HFFc6 (cell line): ENCODE data around the gene PTCHD4. TPM values are rescaled to one million over a fixed set of nuclear protein-coding genes. Genes with fewer than 3 reads are reported as not detected.
A peak's percentile ranks its signal among the peaks of the same experiment; 100 is the strongest.

Experiments
- DNase-seq: peaks from one replicate; pipeline ENCODE4 v3.0.0-alpha.2; 2018
- H3K27ac Mint-ChIP-seq: 2 replicates; pipeline ENCODE4 v1.8.0; 2020; ENCODE audit warnings: mild to moderate bottlenecking, mixed read lengths
- H3K27me3 Mint-ChIP-seq: 2 replicates; pipeline ENCODE4 v1.8.0; 2021; ENCODE audit warnings: mild to moderate bottlenecking, moderate library complexity, mixed read lengths; ENCODE audit not compliant: insufficient read depth
- H3K36me3 Mint-ChIP-seq: 2 replicates; pipeline ENCODE4 v1.8.0; 2021; ENCODE audit warnings: low read depth, mixed read lengths
- H3K4me1 Mint-ChIP-seq: 2 replicates; pipeline ENCODE4 v1.8.0; 2020; ENCODE audit warnings: low read depth, mixed read lengths
- H3K4me3 Mint-ChIP-seq: 2 replicates; pipeline ENCODE4 v1.8.0; 2020; ENCODE audit warnings: mild to moderate bottlenecking, moderate library complexity, mixed read lengths
- H3K9me3 Mint-ChIP-seq: 2 replicates; pipeline ENCODE4 v1.8.0; 2020; ENCODE audit warnings: mild to moderate bottlenecking, mixed read lengths
- CTCF ChIP-seq: fragments of 200-600 bp; sonication (generic); IDR thresholded peaks from 2 replicates; pipeline ENCODE4 v1.5.0; 2021; ENCODE audit warnings: antibody characterized with exemption, mild to moderate bottlenecking
- total RNA-seq, 6 experiments: library from RNA; stranded (reverse); fragmentation: NEBNext Ultra II Directional; extraction: Animal tissue kit (Norgen Biotek cat#: 25700); gene quantifications; 2 replicates in 1 of 6; 3 replicates in 5 of 6; pipeline ENCODE4 v1.2.3, GENCODE V29; 2021

PTCHD4 gene
- total RNA-seq, 6 experiments from 2014 or later = 1.2 to 9.7 (median 8.5) TPM

- DNase-seq = no peak
- peaks cover 25% of the 10 kb centered on the region; the same call in 1 of the 2 replicates for H3K4me1 Mint-ChIP-seq
- no peaks in the 10 kb centered on the region for H3K36me3 Mint-ChIP-seq
- no peak for TF ChIP-seq CTCF
- peaks cover 2% of the 10 kb centered on the region; the same call in 1 of the 2 replicates for H3K27me3 Mint-ChIP-seq
- H3K9me3 Mint-ChIP-seq = no peaks in the 10 kb centered on the region
- H3K27ac Mint-ChIP-seq = peak overlapping the region; percentile 38; the same call in 1 of the 2 replicates
- H3K4me3 Mint-ChIP-seq = peak overlapping the region; percentile 76; the same call in 1 of the 2 replicates
These were observed 42.4 kb downstream of the PTCHD4 start for GRCh38 chr6:48068278-48069251.

- no peak overlapping the region for H3K27ac Mint-ChIP-seq
- H3K36me3 Mint-ChIP-seq = no peaks in the 10 kb centered on the region
- peak overlapping the region; percentile 1; the same call in 1 of the 2 replicates for H3K4me3 Mint-ChIP-seq
- H3K4me1 Mint-ChIP-seq = peaks cover 25% of the 10 kb centered on the region; the same call in 1 of the 2 replicates
- no peaks in the 10 kb centered on the region for H3K9me3 Mint-ChIP-seq
- H3K27me3 Mint-ChIP-seq = peaks cover 2% of the 10 kb centered on the region; the same call in 1 of the 2 replicates
- no peak for DNase-seq
- TF ChIP-seq CTCF = no peak
These were observed 43.1 kb downstream of the PTCHD4 start for GRCh38 chr6:48067886-48068277.

GRCh38 chr6:48067148-48067712, 43.8 kb downstream of the PTCHD4 start:
- no peaks in the 10 kb centered on the region for H3K9me3 Mint-ChIP-seq
- peaks cover 2% of the 10 kb centered on the region; the same call in 1 of the 2 replicates for H3K27me3 Mint-ChIP-seq
- TF ChIP-seq CTCF = no peak
- no peak for DNase-seq
- H3K4me1 Mint-ChIP-seq = peaks cover 25% of the 10 kb centered on the region; the same call in 1 of the 2 replicates
- H3K4me3 Mint-ChIP-seq = peak overlapping the region; percentile 1; the same call in 1 of the 2 replicates
- H3K36me3 Mint-ChIP-seq = no peaks in the 10 kb centered on the region
- H3K27ac Mint-ChIP-seq = no peak overlapping the region; the same call in 1 of the 2 replicates

DNA sequence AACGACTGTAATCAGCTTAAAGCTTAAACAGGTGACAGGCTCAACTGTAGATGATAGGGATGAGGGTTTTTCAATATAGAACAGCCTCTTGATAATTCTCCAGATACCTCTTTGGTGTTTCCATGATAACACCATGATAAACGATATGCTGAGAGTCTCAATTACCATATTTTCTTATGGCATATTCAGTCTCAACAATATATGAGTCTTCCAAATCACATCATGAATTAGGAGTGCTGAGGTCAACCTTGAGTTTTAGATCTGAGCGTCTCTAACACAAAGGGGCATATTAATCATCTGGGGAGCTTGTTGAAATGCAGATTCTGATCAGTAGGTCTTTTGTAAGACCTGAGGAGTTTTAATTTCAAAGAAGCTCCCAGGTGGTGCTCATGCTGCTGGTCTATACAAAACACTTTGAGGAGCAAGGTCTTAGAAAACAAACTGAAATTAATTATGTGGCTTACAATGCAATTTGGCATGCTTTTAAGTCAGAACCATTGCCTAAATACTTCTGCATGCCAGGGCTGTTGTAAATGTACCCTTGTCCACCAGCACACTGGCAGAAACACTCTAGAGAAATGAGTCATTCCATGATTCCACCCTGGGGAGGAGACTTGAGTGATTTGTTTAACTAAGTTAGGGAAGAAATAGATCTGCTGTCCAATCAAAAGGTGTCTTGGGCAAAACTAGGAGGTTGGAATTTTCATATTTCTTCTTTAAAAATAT, 49.6 kb downstream of the PTCHD4 start:
- Mint-ChIP-seq H3K27me3 (no peaks in the 10 kb centered on the region), H3K4me3 (no peak overlapping the region), H3K4me1 (peaks cover 10% of the 10 kb centered on the region; the same call in 1 of the 2 replicates), H3K9me3 (peaks cover 9% of the 10 kb centered on the region), H3K36me3 (peaks cover 31% of the 10 kb centered on the region; the same call in 1 of the 2 replicates), H3K27ac (no peak overlapping the region)
- TF ChIP-seq CTCF = no peak
- DNase-seq = peak; percentile 6
